HG03558 (cell line): ENCODE results near the gene EVA1C.
A peak's percentile ranks its signal among the peaks of the same experiment; 100 is the strongest.
"Not testable (repeated sequence)": the region's sequence is repeated elsewhere in the genome, so short reads cannot be mapped to it uniquely, and the experiment has no call there.

Source experiments
- ATAC-seq: cut with Tn5 transposase; IDR thresholded peaks from one replicate; pipeline ENCODE4 v1.9.1; 2021; ENCODE audit warnings: moderate number of reproducible peaks; ENCODE audit not compliant: unreplicated experiment; ENCODE audit errors: extremely low read depth

Gene EVA1C

GRCh38 chr21:32389337-32390015 is 23.0 kb upstream of the EVA1C start:
- no peak for ATAC-seq

DNA sequence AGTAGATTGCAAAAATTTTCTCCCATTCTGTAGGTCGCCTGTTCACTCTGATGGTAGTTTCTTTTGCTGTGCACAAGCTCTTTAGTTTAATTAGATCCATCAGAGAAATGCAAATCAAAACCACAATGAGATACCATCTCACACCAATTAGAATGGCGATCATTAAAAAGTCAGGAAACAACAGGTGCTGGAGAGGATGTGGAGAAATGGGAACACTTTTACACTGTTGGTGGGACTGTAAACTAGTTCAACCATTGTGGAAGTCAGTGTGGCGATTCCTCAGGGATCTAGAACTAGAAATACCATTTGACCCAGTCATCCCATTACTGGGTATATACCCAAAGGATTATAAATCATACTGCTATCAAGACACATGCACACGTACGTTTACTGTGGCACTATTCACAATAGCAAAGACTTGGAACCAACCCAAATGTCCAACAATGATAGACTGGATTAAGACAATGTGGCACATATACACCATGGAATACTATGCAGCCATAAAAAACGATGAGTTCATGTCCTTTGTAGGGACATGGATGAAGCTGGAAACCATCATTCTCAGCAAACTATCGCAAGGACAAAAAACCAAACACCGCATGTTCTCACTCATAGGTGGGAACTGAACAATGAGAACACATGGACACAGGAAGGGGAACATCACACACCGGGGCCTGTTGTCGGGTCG is 21.8 kb upstream of the EVA1C start:
- ATAC-seq: not testable (repeated sequence)

DNA sequence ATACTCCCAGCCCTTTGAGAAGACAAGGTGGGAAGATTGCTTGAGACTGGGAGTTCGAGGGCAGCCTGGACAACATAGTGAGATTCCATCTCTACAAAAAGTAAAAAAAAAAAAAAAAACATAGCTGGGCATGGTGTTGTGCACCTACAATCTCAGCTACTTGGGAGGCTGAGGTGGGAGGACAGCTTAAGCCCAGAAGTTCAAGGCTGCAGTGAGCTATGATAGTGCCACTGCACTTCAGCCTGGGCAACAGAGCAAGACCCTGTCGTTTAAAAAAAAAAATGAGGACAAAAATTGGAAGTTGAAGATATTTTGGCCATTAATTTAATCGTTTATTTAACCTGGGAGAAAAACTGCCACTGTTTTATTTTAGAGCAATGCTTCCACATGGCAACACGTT is 20.8 kb upstream of the EVA1C start:
- no peak for ATAC-seq

DNA sequence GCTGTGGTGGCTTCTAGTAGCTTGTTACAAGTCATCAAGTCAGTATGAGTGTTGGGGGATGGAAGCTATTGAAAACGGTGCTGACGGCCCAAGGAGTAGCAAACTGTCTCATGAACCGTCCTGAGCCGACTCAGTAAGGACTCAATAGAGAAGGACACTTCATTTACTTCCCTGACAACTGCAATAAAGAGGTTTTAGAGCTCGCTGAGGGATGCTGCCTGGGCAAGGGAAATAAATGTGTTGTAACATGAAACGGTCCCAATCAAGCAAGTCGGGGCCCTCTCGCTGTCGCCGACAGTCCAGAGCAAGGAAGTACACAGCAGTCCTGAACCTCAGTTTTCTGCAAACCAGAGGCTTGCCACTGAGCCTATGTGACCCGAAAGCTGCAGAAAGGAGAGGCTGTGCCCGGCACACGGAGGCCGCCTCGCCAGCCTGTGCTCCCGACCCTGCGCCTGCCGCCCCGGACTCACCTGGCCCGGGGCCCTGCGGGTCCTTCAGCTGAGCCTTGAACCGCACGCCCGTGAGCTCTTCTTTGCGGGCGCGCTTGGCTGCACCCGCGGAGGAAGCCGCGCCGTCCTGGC is 20.1 kb upstream of the EVA1C start:
- ATAC-seq: no peak

DNA sequence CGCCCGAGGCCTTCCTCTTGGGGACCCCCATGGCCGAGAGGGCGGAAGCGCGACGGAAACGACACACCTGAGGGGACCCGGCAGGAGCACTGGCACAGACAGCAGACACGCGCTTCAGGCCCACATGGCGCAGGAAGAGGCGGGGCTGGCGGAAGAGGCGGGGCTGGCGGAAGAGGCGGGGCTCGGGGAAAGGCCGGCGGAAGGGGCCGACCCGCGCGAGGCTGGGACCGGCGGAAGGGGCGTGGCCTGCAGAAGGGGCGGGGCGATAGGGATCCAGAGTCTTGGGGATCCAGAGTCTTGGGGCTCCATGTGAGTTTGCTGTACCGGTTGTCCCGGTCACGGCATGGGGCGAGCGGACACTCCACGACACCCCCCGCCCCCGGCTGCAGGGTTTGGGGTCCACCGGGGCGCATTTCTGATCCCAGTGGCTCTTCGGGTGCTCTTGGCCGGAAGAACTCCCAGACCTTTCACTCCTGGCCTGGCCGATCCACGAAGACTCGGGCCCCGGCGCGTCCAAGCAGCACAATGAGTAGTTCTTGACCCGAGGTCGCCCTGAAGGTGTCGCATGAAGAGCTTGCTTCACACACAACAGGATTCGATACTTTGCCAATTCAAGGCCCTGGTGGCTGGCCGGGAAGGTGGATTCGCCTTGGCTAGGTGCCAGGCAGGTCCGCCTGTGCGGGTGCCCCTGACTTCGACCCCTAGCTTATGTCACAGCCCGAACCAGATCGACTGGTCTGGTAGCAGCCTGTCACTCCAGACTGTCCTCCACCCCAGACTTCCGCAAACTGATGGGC is 19.4 kb upstream of the EVA1C start, which contains the start of gene URB1:
URB1 (minus strand) TSS at position 133 of the 797 bp plus-strand sequence; CDS start at position 31, 102 bp downstream.
- ATAC-seq: peak; percentile 79

DNA sequence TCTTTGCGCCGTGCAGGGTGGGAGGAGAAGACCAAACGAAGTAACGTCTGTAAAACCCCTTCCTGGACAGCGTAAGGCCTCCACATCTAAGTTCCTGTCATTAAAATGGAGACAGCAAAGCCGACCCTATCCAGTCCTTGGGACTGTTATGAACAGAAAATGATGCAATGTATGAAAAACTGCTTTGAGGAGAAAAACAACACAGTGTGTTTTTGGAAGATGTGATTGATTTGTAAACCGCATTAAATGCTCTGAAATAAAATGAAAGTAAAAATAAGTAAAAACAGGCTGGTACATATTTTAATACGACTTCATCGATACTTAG is 18.9 kb upstream of the EVA1C start:
- no peak for ATAC-seq

DNA sequence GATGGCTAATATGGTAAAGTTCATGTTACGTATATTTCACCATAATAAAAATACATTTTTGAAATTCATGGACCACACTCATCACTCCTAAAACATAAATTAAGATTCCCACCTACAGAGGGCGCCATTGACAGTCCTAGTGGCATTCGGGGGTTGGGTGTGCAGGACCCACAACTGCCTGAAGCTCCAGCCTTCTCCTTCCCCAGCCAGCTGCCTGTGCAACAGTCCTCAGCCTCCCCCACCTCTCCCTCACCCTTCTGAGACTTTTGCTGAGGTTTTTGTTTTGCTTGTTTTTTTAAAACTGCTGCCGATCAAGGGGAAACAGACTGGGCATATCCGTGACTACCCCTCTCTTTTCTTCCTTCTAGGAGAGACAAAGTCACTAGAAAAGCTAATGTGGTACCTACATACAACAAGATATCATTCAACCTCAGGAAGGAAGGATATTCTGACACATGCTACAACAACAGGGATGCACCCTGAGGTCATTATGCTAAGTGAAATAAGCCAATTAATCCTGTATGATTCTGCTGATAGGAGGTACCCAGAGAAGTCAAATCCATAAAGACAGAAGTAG is 9.2 kb upstream of the EVA1C start:
- ATAC-seq: no peak

DNA sequence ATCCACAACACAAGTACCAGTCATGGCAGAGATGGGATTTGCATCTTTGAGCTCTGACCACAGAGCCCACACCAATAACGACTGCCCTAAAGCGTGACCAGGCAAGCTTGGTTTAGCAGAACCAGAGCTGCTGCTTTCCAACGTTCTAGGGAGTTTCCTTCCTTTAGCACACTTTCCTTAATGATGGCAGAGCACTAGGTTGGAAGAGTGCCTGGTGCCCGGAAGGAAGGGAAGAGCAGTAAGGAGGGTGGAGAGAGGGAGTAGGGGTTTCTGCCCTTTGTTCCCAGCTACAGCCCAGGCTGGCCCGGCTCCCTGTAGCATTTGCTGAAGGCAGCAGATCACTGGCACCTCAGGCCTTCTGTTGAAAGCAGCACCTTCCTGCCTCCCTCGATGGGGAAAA is 6.1 kb upstream of the EVA1C start:
- no peak for ATAC-seq

GRCh38 chr21:32410291-32410690 is 2.2 kb upstream of the EVA1C start:
- ATAC-seq: no peak

DNA sequence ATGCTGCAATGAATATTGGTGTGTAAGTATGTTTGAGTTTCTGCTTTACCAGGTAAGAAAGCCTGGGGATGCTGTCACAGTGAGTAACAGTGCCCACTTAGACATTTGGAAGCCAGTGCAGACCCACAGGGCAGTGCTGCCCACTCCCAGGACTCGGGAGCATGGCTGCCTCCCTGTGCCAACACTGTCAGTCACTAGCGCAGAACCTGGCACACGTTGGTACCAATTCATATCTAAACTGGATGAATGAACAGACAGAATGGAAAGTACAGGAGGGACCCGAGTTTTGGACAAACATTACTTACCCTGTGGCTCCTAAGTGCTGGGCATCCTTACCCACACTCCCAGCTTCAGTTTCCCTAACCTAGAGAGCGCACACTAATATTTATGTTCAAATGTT is 1.6 kb upstream of the EVA1C start:
- ATAC-seq: no peak

- ATAC-seq: no peak
Measured at GRCh38 chr21:32411350-32412161, 950 bp upstream of the EVA1C start.

DNA sequence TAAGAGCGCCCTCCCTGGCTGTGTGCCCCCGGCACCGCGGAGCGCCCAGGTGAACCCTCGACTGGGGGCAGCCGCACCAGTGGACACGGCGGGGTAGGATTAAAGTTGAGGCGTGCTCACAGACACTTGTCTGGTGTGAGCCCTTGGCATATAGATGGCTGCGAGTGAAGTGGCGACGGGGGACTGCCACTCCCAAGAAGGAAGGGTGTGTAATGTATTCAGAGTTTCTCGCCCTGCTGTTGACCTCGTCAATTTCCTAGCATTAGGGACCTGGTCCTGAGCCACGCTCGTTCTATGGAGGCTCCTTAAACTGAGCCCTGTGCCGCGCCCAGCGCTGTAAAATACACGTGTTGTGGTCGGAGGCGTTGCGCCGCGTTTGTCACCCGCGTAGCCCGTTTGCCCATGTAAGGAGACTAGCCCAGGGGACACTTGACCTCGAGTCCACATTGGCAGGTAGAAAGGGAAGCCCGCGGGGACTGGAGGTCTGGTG is 554 bp downstream of the EVA1C start:
- ATAC-seq: no peak

DNA sequence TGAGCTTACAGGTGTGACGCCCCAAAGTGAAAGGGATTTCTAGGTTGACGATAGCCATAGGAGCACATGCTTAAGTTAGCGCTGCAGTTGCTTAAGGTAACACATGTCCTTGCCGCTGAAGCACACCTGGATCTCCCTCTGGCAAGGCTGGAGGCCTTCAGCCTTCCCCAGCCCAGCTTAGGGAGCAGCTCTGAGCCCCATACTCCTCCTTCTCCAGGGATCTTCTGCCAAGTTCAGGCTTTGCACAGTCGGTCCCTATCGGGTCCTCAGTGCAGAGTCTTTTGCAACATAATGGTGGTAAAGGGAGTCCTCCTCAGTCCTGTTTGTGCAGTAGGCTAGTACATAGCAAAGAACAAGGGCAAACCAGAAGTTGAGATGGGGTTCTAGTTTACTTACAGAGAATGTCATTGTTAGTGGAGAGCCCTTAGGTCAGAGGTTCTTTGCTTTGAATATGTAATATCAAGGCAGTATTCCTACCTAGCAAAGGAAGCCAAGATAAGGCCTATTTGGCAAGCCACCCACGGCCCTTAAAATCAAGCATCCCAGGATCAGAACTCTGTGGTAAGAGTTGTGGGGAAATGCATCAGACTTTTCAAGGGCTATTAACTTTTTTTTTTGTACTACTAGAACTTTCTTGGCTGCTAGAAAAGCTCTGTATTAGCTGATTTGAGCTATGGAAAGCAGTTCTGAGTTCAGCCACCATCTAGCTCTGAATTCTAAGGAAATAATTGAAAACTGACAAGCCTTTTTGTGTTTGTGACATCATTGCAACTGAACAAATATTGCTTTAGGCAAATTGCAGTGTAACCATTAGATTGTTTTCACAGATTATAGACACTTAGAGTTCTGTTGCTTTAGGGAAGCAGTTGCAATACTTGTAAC is 1.4 kb downstream of the EVA1C start:
- no peak for ATAC-seq

GRCh38 chr21:32414579-32415358 is 2.3 kb downstream of the EVA1C start:
- ATAC-seq: no peak

DNA sequence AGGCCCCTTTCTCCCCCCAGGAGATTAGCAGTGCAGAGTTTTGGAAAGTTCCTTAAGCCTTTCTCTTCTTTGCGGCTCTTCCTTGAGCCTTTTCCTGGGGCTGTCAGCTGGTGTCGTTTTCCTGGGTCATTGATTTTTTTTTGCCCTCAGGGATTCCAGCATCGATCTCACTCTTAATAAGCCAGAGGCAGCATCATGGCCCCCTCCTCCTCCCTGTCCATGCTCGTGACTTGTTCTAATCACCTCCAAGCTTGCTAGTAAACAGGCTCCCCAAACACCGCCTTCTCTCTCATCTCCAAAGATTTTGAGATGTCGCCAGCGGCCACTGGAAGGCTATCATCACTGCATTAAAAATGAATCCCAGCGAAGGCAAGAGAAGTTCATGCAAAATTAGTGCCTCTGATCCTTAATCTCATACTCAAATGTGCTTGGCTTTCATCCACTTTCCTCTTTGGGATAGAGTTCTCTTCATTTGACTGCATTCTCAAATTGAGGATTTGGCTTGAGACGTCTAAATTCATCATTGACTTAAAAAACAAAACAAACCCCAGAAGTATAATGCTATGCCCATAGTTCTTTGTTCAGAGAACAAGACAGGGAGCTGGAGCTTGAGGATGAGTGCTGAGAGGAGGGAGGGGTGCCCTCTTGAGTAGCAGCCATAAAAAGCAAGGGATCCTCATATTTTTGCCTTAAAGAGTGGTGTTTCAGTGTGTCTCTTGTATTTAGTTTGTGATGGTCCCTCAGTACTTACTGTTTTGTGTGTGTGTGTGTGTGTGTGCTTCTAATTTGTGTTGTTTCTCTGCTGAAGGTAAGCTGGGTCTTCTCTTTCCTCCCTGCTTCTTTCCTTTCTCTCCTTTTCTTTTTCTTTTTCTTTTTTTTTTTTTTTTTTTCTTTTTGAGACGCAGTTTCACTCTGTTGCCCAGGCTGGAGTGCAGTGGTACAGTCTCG is 3.2 kb downstream of the EVA1C start:
- ATAC-seq: no peak

GRCh38 chr21:32418146-32418545 is 5.6 kb downstream of the EVA1C start:
- no peak for ATAC-seq

DNA sequence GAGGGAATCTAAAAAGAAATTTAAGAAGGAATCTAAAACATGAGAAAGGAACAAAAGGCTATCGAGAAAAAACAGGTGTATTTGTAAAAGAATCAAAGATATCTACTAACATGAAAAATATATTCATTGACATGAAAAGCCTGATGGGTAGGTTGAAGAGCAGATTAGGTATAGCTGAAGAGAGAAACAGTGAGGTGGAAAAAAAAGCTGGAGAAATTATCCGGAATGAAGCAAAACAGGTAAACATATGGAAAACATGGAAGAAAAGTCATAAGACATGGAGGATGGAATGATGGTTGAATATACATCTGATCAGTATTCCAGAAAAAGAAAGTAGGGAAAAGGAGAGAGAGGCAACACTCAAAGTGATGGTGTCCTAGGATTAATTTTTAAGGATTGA is 9.6 kb downstream of the EVA1C start:
- ATAC-seq: no peak
